Measurements from ENCODE around the gene RSL1D1.
"Not testable (repeated sequence)": the region's sequence is repeated elsewhere in the genome, so short reads cannot be mapped to it uniquely, and the experiment has no call there.

DNA sequence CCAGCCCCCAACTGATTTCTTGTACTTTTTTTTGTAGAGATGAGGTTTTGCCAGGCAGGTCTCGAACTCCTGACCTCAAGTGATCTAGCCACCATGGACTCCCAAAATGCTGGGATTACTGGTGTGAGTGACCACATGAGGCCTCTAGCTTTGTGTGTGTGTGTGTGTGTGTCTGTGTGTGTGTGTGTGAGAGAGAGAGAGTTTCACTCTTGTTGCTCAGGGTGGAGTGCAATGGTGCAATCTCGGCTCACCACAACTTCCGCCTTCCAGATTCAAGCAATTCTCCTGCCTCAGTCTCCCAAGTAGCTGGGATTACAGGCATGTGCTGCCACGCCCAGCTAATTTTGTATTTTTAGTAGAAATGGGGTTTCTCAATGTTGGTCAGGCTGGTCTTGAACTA is 36.5 kb downstream of the RSL1D1 start:
- TF ChIP-seq, protein P1, sequence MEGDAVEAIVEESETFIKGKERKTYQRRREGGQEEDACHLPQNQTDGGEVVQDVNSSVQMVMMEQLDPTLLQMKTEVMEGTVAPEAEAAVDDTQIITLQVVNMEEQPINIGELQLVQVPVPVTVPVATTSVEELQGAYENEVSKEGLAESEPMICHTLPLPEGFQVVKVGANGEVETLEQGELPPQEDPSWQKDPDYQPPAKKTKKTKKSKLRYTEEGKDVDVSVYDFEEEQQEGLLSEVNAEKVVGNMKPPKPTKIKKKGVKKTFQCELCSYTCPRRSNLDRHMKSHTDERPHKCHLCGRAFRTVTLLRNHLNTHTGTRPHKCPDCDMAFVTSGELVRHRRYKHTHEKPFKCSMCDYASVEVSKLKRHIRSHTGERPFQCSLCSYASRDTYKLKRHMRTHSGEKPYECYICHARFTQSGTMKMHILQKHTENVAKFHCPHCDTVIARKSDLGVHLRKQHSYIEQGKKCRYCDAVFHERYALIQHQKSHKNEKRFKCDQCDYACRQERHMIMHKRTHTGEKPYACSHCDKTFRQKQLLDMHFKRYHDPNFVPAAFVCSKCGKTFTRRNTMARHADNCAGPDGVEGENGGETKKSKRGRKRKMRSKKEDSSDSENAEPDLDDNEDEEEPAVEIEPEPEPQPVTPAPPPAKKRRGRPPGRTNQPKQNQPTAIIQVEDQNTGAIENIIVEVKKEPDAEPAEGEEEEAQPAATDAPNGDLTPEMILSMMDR (IDR thresholded peaks at IDR 0.05 in 4 of 5, conservative IDR thresholded peaks at IDR 0.05 in 1 of 5), result not testable (repeated sequence)
- not testable (repeated sequence) for TF ChIP-seq POLR2A (IDR thresholded peaks at IDR 0.05)
